Transverse colon (tissue), 4 donors: ENCODE measurements around the gene CDCP2. TPM values are rescaled to one million over a fixed set of nuclear protein-coding genes. Genes with fewer than 3 reads are reported as not detected.

ENCODE experiments used
- DNase-seq: peaks from one replicate; pipeline ENCODE4 v3.0.0-alpha.2; 2019
- H3K27ac ChIP-seq, 4 donors: fragments of 200-600 bp; sonication (generic); 2 replicates each; pipeline ENCODE4 v1.5.1; 2016 to 2018; ENCODE audit warnings: inconsistent platforms in 4 of 4
- H3K27me3 ChIP-seq: fragments of 200-600 bp; sonication (generic); 2 replicates; pipeline ENCODE4 v1.5.1; 2017; ENCODE audit warnings: inconsistent platforms
- H3K36me3 ChIP-seq, 4 donors: fragments of 200-600 bp; sonication (generic); 2 replicates each; pipeline ENCODE4 v1.5.1; 2017 to 2019; ENCODE audit warnings: inconsistent platforms in 4 of 4
- H3K4me1 ChIP-seq, 4 donors: fragments of 200-600 bp; sonication (generic); 2 replicates each; pipeline ENCODE4 v1.5.1; 2017 to 2020; ENCODE audit warnings: inconsistent platforms in 4 of 4
- H3K4me3 ChIP-seq, 4 donors: fragments of 200-600 bp; sonication (generic); 1 replicate in 1 of 4; 2 replicates in 3 of 4; pipeline versions ENCODE4 v1.5.1 to v1.6.1; 2017 to 2019; ENCODE audit warnings: inconsistent platforms in 4 of 4
- H3K9me3 ChIP-seq, 2 donors: fragments of 200-600 bp; sonication (generic); 2 replicates each; pipeline ENCODE4 v1.5.1; 2017 to 2019; ENCODE audit warnings: inconsistent platforms in 2 of 2
- CTCF ChIP-seq, 5 experiments: fragments of 200-600 bp in 3 of 5; fragments of 450-650 bp in 2 of 5; sonication (generic) in 3 of 5; IDR thresholded peaks; 1 replicate in 2 of 5; 2 replicates in 3 of 5; pipeline ENCODE4 v1.5.1; 2016 to 2017; ENCODE audit warnings: antibody characterized with exemption in 5 of 5, inconsistent platforms in 3 of 5, mild to moderate bottlenecking in 2 of 5, moderate library complexity in 1 of 5
- EP300 ChIP-seq: sonication (generic); formaldehyde crosslinking; IDR thresholded peaks from one replicate; pipeline ENCODE4 v1.6.1; 2017; ENCODE audit warnings: antibody characterized with exemption, low read depth
- POLR2A ChIP-seq: fragments of 450-650 bp; IDR thresholded peaks from one replicate; pipeline ENCODE4 v1.6.1; 2016; ENCODE audit warnings: antibody characterized with exemption, mild to moderate bottlenecking, moderate library complexity
- POLR2AphosphoS5 ChIP-seq, 3 donors: sonication (generic); formaldehyde crosslinking; IDR thresholded peaks; one replicate each; pipeline ENCODE4 v1.6.1; 2016; ENCODE audit warnings: antibody characterized with exemption in 3 of 3
- WGBS, 2 donors: methylation state at CpG; one replicate each; pipeline ENCODE4 v1.1.5; 2018; ENCODE audit warnings: low coverage in 1 of 2; 5-methylcytosine and 5-hydroxymethylcytosine counted together
- in situ Hi-C, 4 donors: fragments of 200-750 bp; cut with MboI; loops; one replicate each; pipeline versions ENCODE4 v1.15.0 to v1.15.1; 2017; ENCODE audit warnings: low sequenced_read_pairs in 3 of 4, low pct_ligation_motif_present in 1 of 4, low pct_unique_long_range_greater_than_20kb in 1 of 4
- intact Hi-C: fragments of 100-400 bp; cut with DNase I; formaldehyde crosslinking; loops from one replicate; pipeline ENCODE4 v1.15.1; 2023; ENCODE audit warnings: low total_unique reads
- total RNA-seq, 4 donors: library from RNA; depleted of rRNA; stranded (reverse); fragments of >200 nt; gene quantifications; one replicate each; pipeline ENCODE4 v1.1.0, GENCODE V29; 2016

Gene CDCP2
- total RNA-seq, 4 donors from 2014 or later = 0.48 TPM; not detected in 3

GRCh38 chr1:54149734-54150133 lies 3.1 kb downstream of the CDCP2 start:
- Histone ChIP-seq H3K4me1 (peaks cover 0 to 8% (median 3%) of the 10 kb centered on the region in 4 donors), H3K4me3 (no peak overlapping the region), H3K9me3 (no peaks in the 10 kb centered on the region), H3K36me3 (no peaks in the 10 kb centered on the region), H3K27ac (no peak overlapping the region), H3K27me3 (no peaks in the 10 kb centered on the region)
- in situ Hi-C loops (no loop called here), intact Hi-C loops (no loop called here)
- TF ChIP-seq POLR2AphosphoS5 (IDR thresholded peaks at IDR 0.05) (no peak), CTCF (IDR thresholded peaks at IDR 0.05) (no peak), EP300 (no peak), POLR2A (no peak)
- WGBS, 2 donors = 76 to 87% methylated on average over 3 of the region's 3 CpGs
- DNase-seq = no peak

GRCh38 chr1:54144366-54144765 lies 8.4 kb downstream of the CDCP2 start:
- no peaks in the 10 kb centered on the region for H3K36me3 ChIP-seq
- no peak for DNase-seq
- no peaks in the 10 kb centered on the region for H3K9me3 ChIP-seq
- no peaks in the 10 kb centered on the region for H3K27me3 ChIP-seq
- in situ Hi-C loops = no loop called here
- H3K27ac ChIP-seq = no peak overlapping the region
- TF ChIP-seq POLR2AphosphoS5 (IDR thresholded peaks at IDR 0.05) (no peak), CTCF (IDR thresholded peaks at IDR 0.05) (no peak), POLR2A (no peak), EP300 (no peak)
- intact Hi-C loops = no loop called here
- H3K4me1 ChIP-seq = no peaks in the 10 kb centered on the region
- WGBS, 2 donors = 93% methylated on average over 11 of the region's 11 CpGs; no CpG with 5 or more reads in 1 of the 2 donors
- no peak overlapping the region for H3K4me3 ChIP-seq

- in situ Hi-C loops = no loop called here
- no peak for TF ChIP-seq POLR2A
- TF ChIP-seq POLR2AphosphoS5 (IDR thresholded peaks at IDR 0.05) = no peak
- TF ChIP-seq EP300 = no peak
- TF ChIP-seq CTCF (IDR thresholded peaks at IDR 0.05) = no peak
- DNase-seq = no peak
- Histone ChIP-seq H3K27ac (no peak overlapping the region), H3K27me3 (no peaks in the 10 kb centered on the region), H3K9me3 (no peaks in the 10 kb centered on the region), H3K4me3 (no peak overlapping the region), H3K4me1 (no peaks in the 10 kb centered on the region), H3K36me3 (no peaks in the 10 kb centered on the region)
- intact Hi-C loops = no loop called here
- WGBS, 2 donors = 64% methylated on average over 7 of the region's 9 CpGs; no CpG with 5 or more reads in 1 of the 2 donors
These were observed 10.5 kb downstream of the CDCP2 start for GRCh38 chr1:54142146-54142900.

- 85 to 93% methylated on average over 5 to 12 of the region's 12 CpGs for WGBS, 2 donors
- TF ChIP-seq POLR2A = no peak
- TF ChIP-seq POLR2AphosphoS5 (IDR thresholded peaks at IDR 0.05) = no peak
- TF ChIP-seq EP300 = no peak
- no peak for TF ChIP-seq CTCF (IDR thresholded peaks at IDR 0.05)
- Histone ChIP-seq H3K36me3 (no peaks in the 10 kb centered on the region), H3K27me3 (no peaks in the 10 kb centered on the region), H3K9me3 (no peaks in the 10 kb centered on the region), H3K4me3 (no peak overlapping the region), H3K4me1 (no peaks in the 10 kb centered on the region), H3K27ac (no peak overlapping the region)
- DNase-seq = no peak
- in situ Hi-C loops = no loop called here
- intact Hi-C loops = no loop called here
These were observed 13.1 kb downstream of the CDCP2 start for GRCh38 chr1:54139711-54140110.
